OCI-LY7 (cell line): ENCODE data around the gene DDX51. TPM values are rescaled to one million over a fixed set of nuclear protein-coding genes. Genes with fewer than 3 reads are reported as not detected.
A peak's percentile ranks its signal among the peaks of the same experiment; 100 is the strongest.

Experiments
- BruUV-seq: library from RNA; stranded (reverse); fragments of 400-500 nt; replicated peaks from 2 replicates; lab custom pipeline; 2021; lab: Mats Ljungman, UMichigan
- CTCF ChIA-PET: fragments of 300-600 bp; sonication (Branson Sonifier 250); formaldehyde crosslinking; loops from one replicate; lab custom pipeline; 2022; ENCODE audit warnings: antibody characterized with exemption; ENCODE audit not compliant: unreplicated experiment; lab: Charles Lee
- POLR2A ChIA-PET: fragments of 300-600 bp; sonication (Branson Sonifier 250); formaldehyde crosslinking; loops from one replicate; lab custom pipeline; 2022; ENCODE audit warnings: antibody characterized with exemption; lab: Charles Lee
- DNase-seq: peaks from one replicate; pipeline ENCODE4 v3.0.0-alpha.2; 2015; ENCODE audit warnings: low spot score
- H2AFZ ChIP-seq: fragments of 200-600 bp; sonication (generic), shearing (Covaris generic); 2 replicates; pipeline ENCODE4 v1.6.1; 2014; ENCODE audit warnings: mild to moderate bottlenecking, antibody characterized with exemption, low read length, moderate library complexity
- H3K27ac ChIP-seq: fragments of 200-600 bp; sonication (generic); 2 replicates; pipeline ENCODE4 v1.5.1; 2014; ENCODE audit warnings: mixed run types, low read depth, mild to moderate bottlenecking, moderate library complexity, low read length, inconsistent platforms; ENCODE audit not compliant: poor library complexity, severe bottlenecking
- H3K36me3 ChIP-seq: fragments of 200-600 bp; sonication (generic); 2 replicates; pipeline ENCODE4 v1.6.1; 2014; ENCODE audit warnings: mild to moderate bottlenecking, antibody characterized with exemption, low read length, moderate library complexity, mixed read lengths; ENCODE audit not compliant: insufficient read depth
- H3K4me1 ChIP-seq: fragments of 200-600 bp; sonication (generic); 2 replicates; pipeline ENCODE4 v1.5.1; 2014; ENCODE audit warnings: mild to moderate bottlenecking, low read length; ENCODE audit not compliant: insufficient read depth, poor library complexity, severe bottlenecking
- H3K4me2 ChIP-seq: fragments of 200-600 bp; sonication (generic); 2 replicates; pipeline ENCODE4 v1.6.1; 2014; ENCODE audit warnings: mild to moderate bottlenecking, low read length
- H3K4me3 ChIP-seq: fragments of 200-600 bp; sonication (generic); 2 replicates; pipeline ENCODE4 v1.5.1; 2014; ENCODE audit warnings: mild to moderate bottlenecking, low read depth, low read length; ENCODE audit not compliant: poor library complexity, severe bottlenecking
- H3K79me2 ChIP-seq: fragments of 200-600 bp; sonication (generic); 2 replicates; pipeline ENCODE4 v1.6.1; 2016; ENCODE audit warnings: low read depth, mild to moderate bottlenecking, low read length, moderate library complexity, mixed read lengths; ENCODE audit not compliant: insufficient read depth
- H3K9me2 ChIP-seq: fragments of 200-600 bp; sonication (generic); 2 replicates; pipeline ENCODE4 v1.6.1; 2016; ENCODE audit warnings: mild to moderate bottlenecking, low read length, mixed read lengths; ENCODE audit not compliant: insufficient read depth
- H3K9me3 ChIP-seq: fragments of 200-600 bp; sonication (generic); 2 replicates; pipeline ENCODE4 v1.6.1; 2014; ENCODE audit warnings: mild to moderate bottlenecking, mixed run types, low read length, mixed read lengths
- H4K20me1 ChIP-seq: fragments of 200-600 bp; sonication (generic); 2 replicates; pipeline ENCODE4 v1.6.1; 2014; ENCODE audit warnings: mild to moderate bottlenecking, antibody characterized with exemption, low read length, moderate library complexity, mixed read lengths; ENCODE audit not compliant: insufficient read depth
- CTCF ChIP-seq: fragments of 200-600 bp; sonication (generic); conservative IDR thresholded peaks from 2 replicates; pipeline ENCODE4 v1.5.1; 2014; ENCODE audit warnings: mild to moderate bottlenecking, antibody characterized with exemption, low read length, moderate library complexity, mixed read lengths
- EZH2phosphoT487 ChIP-seq: fragments of 200-600 bp; sonication (generic); IDR thresholded peaks from 2 replicates; pipeline ENCODE4 v1.6.1; 2018; ENCODE audit warnings: low read depth, borderline replicate concordance, mild to moderate bottlenecking, mixed run types, antibody characterized with exemption, low read length, moderate library complexity, mixed read lengths
- intact Hi-C: fragments of 100-400 bp; cut with micrococcal nuclease; formaldehyde crosslinking; loops from one replicate; pipeline ENCODE4 v1.10.0; 2022; ENCODE audit not compliant: unreplicated experiment
- total RNA-seq, 2 experiments: library from RNA; depleted of rRNA in 1 of 2; stranded (reverse); fragments of >200 nt in 1 of 2; shearing (Covaris generic) in 1 of 2; gene quantifications; 2 replicates each; pipeline ENCODE4 v1.2.3, GENCODE V29; 2014 to 2022

The DDX51 gene
- total RNA-seq, 2 experiments from 2014 or later, result 47.1 to 63.1 TPM

- TF ChIP-seq EZH2phosphoT487 (no peak), CTCF (no peak)
- Histone ChIP-seq H3K4me1 (peaks cover 19% of the 10 kb centered on the region), H3K4me3 (peak overlapping the region; percentile 89), H3K4me2 (peak overlapping the region; percentile 90), H4K20me1 (no peaks in the 10 kb centered on the region; the same call in 1 of the 2 replicates), H3K79me2 (peaks cover 44% of the 10 kb centered on the region), H2AFZ (no peak overlapping the region), H3K36me3 (peaks cover 76% of the 10 kb centered on the region), H3K27ac (no peak overlapping the region), H3K9me3 (no peaks in the 10 kb centered on the region), H3K9me2 (no peaks in the 10 kb centered on the region)
- CTCF ChIA-PET, result no interaction called here
- no peak for DNase-seq
- intact Hi-C loops, result loop anchor here (5.0 kb wide), 1 partner anchor 55 kb away; no protein-coding TSS in a partner anchor
- BruUV-seq, result no TSS peak
- POLR2A ChIA-PET, result interaction anchor here (0.6 kb wide), 2 partner anchors 17 to 322 kb away, joined by 3 to 4 read pairs; no protein-coding TSS in a partner anchor
These were observed 2.0 kb downstream of the DDX51 start for GRCh38 chr12:132141976-132142678.

GRCh38 chr12:132140918-132141841 lies 2.9 kb downstream of the DDX51 start:
- Histone ChIP-seq H3K4me2 (no peak overlapping the region), H4K20me1 (no peaks in the 10 kb centered on the region; the same call in 1 of the 2 replicates), H3K4me1 (peaks cover 19% of the 10 kb centered on the region), H3K27ac (no peak overlapping the region), H3K36me3 (peaks cover 75% of the 10 kb centered on the region), H3K4me3 (no peak overlapping the region), H3K9me3 (no peaks in the 10 kb centered on the region), H2AFZ (no peak overlapping the region), H3K79me2 (peaks cover 40% of the 10 kb centered on the region), H3K9me2 (no peaks in the 10 kb centered on the region)
- BruUV-seq, result no TSS peak
- no peak for TF ChIP-seq EZH2phosphoT487
- TF ChIP-seq CTCF, result no peak
- ChIA-PET POLR2A (no interaction called here), CTCF (no interaction called here)
- intact Hi-C loops, result loop anchor here (5.0 kb wide), 1 partner anchor 54 kb away; no protein-coding TSS in a partner anchor
- DNase-seq, result no peak
